ENCODE data around the gene TGFB2. TPM values are rescaled to one million over a fixed set of nuclear protein-coding genes. Genes with fewer than 3 reads are reported as not detected.

The TGFB2 gene
- total RNA-seq, 1 experiment from 2014 or later = not detected

DNA sequence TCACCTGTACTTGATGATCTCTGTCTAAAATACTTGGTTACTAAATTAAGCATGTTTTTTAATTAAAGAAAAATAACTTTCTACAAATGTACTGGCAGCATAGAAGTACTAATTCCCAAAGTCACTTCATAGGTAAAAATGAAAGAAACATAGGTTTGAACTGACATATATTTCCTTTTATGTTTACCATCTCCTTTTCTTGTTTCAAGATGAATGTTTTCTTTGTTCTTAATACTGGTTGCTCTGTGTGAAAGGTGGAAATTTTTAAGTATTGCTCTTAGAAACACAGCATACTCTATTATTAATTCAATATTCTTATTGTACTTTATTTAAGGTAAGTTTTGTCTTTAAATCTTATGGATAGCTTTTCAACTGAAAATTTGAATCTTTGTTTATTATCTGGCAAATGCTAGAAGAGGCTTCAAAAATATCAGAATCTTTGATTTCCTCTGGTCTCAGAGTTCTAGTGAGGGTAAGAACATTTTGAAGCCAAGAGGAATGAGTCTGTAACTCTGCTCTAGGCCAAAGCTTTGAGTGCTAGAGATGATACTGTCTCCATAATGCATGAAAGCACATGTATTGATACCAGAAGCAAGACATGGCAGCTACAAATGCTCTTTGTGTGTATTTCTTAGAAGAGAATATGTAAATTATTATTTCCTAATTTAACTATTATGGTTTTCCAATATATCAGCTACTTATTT is 41.8 kb upstream of the TGFB2 start:
- no peak overlapping the region for H2BK5ac ChIP-seq (ENCODE audit: insufficient read length, low read length)
- peaks cover 56 to 72% of the 10 kb centered on the region in 2 experiments for H3K4me1 Mint-ChIP-seq

More for the DNA sequence above, 41.8 kb upstream of the TGFB2 start:
- Mint-ChIP-seq H3K4me3 (no peak overlapping the region), H3K27ac (peak overlapping the region in 2 of 3 experiments; percentile 24 to 63; a peak in 1 of 7 replicates), H3K9me3 (no peaks in the 10 kb centered on the region), H3K27me3 (ENCODE audit: low read depth) (no peaks in the 10 kb centered on the region), H3K36me3 (ENCODE audit: insufficient read depth in 1 of 3, low read depth in 3 of 3) (peaks cover 7 to 30% (median 29%) of the 10 kb centered on the region in 3 experiments)
- no peak overlapping the region for H3K4ac ChIP-seq (ENCODE audit: low read depth, low read length)
- no peak overlapping the region for H3K9ac ChIP-seq (ENCODE audit: extremely low read depth, insufficient read length, low read length)
- H3T11ph ChIP-seq (ENCODE audit: low read length) = no peak overlapping the region
- H3K9me3 ChIP-seq (ENCODE audit: control insufficient read depth, low read depth, low read length) = no peaks in the 10 kb centered on the region
- H3K4me2 ChIP-seq (ENCODE audit: insufficient read depth, insufficient read length, low read length) = no peak overlapping the region
- H4K91ac ChIP-seq (ENCODE audit: insufficient read length, low read depth, low read length) = no peak overlapping the region
- no peak overlapping the region for H2BK12ac ChIP-seq (ENCODE audit: insufficient read length, low read depth, low read length)
- H3K79me1 ChIP-seq (ENCODE audit: insufficient read depth, low read depth, low read length, poor library complexity, severe bottlenecking) = peaks cover 4% of the 10 kb centered on the region
- H2AFZ ChIP-seq (ENCODE audit: low read length) = no peak overlapping the region
- no peak overlapping the region for H4K5ac ChIP-seq (ENCODE audit: insufficient read length, low read depth, low read length)
- peaks cover 4% of the 10 kb centered on the region; the same call in 1 of the 2 replicates for H3K4me1 ChIP-seq (ENCODE audit: insufficient read depth, low read length)
- no peaks in the 10 kb centered on the region for H3K23me2 ChIP-seq (ENCODE audit: insufficient read length, low read depth, low read length, poor library complexity, severe bottlenecking)
- no peak overlapping the region for H4K8ac ChIP-seq (replicated peaks; ENCODE audit: insufficient read length, low read depth, low read length)
- H3K23ac ChIP-seq (ENCODE audit: insufficient read length, low read depth, low read length) = no peak overlapping the region
- H3K18ac ChIP-seq (ENCODE audit: insufficient read length, low read depth, low read length) = no peak overlapping the region
- H3K79me2 ChIP-seq (ENCODE audit: insufficient read depth, low read length) = no peaks in the 10 kb centered on the region
- TF ChIP-seq, protein P1, sequence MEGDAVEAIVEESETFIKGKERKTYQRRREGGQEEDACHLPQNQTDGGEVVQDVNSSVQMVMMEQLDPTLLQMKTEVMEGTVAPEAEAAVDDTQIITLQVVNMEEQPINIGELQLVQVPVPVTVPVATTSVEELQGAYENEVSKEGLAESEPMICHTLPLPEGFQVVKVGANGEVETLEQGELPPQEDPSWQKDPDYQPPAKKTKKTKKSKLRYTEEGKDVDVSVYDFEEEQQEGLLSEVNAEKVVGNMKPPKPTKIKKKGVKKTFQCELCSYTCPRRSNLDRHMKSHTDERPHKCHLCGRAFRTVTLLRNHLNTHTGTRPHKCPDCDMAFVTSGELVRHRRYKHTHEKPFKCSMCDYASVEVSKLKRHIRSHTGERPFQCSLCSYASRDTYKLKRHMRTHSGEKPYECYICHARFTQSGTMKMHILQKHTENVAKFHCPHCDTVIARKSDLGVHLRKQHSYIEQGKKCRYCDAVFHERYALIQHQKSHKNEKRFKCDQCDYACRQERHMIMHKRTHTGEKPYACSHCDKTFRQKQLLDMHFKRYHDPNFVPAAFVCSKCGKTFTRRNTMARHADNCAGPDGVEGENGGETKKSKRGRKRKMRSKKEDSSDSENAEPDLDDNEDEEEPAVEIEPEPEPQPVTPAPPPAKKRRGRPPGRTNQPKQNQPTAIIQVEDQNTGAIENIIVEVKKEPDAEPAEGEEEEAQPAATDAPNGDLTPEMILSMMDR (conservative IDR thresholded peaks at IDR 0.05) = no peak
- no peak overlapping the region for H3K14ac ChIP-seq (ENCODE audit: insufficient read depth, low read length)
- no peak for DNase-seq
- H3K56ac ChIP-seq (ENCODE audit: insufficient read length, low read depth, low read length) = no peak overlapping the region
- H4K20me1 ChIP-seq (ENCODE audit: control insufficient read depth, insufficient read depth, insufficient read length) = no peaks in the 10 kb centered on the region
- no peak overlapping the region for H2BK15ac ChIP-seq (ENCODE audit: low read depth, low read length)
- no peak overlapping the region for H2AK5ac ChIP-seq (ENCODE audit: insufficient read length, low read length)
- H2BK20ac ChIP-seq (ENCODE audit: low read depth, low read length, poor library complexity, severe bottlenecking) = no peak overlapping the region
- no peaks in the 10 kb centered on the region for H3K27me3 ChIP-seq (ENCODE audit: insufficient read depth, low read length)
- H3K27ac ChIP-seq (ENCODE audit: insufficient read length, low read depth, low read length) = no peak overlapping the region
- no peak overlapping the region for H2BK120ac ChIP-seq (ENCODE audit: low read depth, low read length, poor library complexity, severe bottlenecking)
